Kidney tubule cell (primary cell): ENCODE measurements around the gene ZNF280D.

Experiments used
- DNase-seq: peaks from one replicate; pipeline ENCODE4 v3.0.0-alpha.2; 2018; ENCODE audit warnings: low spot score

The ZNF280D gene

DNA sequence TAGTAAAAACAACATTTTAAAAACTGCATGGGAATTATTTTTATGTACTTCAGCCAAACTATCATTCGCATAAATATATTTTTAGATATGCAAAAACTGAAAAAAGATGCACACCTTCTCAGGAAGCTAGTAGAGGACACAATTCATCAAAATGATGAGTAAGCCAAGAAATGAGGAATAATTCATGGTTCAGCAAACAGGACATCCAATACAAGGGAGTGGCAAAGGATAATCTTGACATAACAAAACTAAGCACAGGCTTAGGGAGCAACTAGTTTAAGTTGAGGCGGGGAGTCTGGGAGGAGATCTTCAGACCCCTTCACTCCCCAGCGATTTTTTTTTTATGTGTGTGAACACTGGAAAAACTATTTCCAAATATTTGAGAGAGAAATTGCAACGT lies 93.7 kb downstream of the ZNF280D start:
- DNase-seq: peak; percentile 8

DNA sequence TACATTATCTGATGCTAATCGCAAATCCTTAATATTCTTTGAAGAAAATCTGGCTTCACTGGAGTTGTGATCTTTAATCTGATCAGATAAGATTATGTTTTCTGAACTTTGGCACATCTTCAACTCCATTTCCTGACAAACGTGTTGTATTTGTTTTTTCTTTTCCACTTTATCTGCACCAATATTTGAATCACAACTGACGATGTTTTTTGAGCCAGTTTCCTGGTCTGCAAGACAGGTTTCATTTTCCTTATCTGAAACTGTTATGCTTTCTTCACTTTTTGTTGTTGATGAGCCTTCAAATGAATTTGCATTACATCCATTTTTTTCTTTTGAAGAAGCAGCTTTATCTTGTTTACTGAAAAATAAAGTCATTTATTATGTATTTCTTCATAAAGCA lies 101.5 kb downstream of the ZNF280D start:
- no peak for DNase-seq

GRCh38 chr15:56628893-56629532 lies 104.3 kb downstream of the ZNF280D start:
- DNase-seq: no peak

DNA sequence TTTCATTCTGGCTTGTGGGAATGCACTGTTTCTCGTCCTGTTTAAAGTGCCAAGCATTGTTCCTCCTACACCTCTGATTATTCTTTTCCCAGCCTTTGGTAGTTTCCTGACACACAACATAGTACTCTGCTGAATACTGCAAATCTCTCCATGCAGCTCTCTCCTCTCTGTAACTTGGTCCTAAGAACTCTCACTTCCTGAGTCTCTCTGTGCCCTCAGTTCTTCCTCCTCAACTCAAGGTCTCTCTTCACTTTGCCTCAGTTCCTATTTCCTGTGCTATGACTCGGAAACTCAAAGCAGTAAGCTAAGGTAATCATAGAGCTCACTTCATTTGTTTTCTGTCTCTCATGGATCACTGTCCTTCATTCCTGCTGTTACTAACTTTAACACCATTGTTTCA lies 113.4 kb downstream of the ZNF280D start:
- DNase-seq: no peak

GRCh38 chr15:56617628-56618027 lies 115.7 kb downstream of the ZNF280D start:
- DNase-seq: no peak

DNA sequence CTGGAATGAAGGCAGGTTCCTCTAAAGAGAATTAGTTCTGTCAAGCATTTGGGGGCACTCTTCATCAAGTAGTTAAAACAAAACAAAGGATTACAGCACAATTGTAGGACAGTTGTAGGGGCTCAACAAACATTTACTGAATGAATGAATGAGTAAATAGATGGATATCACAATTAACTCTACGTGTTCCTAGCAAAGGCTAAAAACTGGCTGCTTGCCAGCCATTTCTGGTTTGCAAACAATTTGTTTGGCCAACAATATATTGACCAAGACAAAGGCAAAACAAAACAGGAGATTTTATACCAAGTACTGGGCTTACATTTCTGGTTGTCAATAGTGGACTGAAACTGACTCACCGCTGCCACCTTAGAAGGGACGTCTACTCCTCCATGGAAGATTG lies 116.8 kb downstream of the ZNF280D start:
- DNase-seq: no peak

DNA sequence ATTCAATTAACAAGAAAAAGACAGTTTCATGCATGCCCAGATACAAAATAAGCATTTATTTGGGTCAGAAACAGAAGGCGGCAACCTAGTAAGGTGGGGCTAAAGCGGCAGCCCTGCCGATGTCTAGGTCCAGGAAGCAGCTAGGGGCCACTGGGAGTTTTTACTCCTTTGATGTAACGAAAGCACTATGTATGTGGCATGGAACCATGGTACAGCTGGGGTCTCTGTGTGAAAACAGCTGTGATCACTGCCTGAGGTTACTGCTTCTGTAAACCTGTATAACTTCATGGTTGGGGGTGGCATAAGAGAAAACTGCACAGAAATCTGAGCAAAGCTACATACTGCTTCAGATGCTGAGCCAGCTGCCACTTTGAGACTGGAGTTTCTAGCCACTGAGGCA lies 119.5 kb downstream of the ZNF280D start:
- no peak for DNase-seq

DNA sequence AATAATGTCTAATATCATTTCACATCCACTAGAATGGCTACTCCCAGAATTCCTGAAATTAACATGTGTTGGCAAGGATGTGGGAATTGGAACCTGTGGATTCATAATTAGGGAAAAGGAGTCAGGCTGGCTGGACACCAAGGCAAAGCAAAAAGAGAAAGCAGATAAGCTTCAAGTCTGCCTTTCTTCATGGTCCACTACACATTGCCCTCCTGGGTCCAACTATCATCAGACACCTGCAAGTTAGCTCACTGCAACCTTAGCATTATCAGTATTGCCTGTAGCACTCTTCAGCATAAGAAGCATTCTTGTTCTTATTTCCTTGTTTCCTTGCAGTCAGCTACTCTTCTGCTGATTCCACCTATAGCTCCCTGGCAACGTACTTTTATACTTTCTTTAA lies 124.3 kb downstream of the ZNF280D start:
- DNase-seq: no peak

- no peak for DNase-seq
Observed at GRCh38 chr15:56608140-56608778, 125.0 kb downstream of the ZNF280D start.

DNA sequence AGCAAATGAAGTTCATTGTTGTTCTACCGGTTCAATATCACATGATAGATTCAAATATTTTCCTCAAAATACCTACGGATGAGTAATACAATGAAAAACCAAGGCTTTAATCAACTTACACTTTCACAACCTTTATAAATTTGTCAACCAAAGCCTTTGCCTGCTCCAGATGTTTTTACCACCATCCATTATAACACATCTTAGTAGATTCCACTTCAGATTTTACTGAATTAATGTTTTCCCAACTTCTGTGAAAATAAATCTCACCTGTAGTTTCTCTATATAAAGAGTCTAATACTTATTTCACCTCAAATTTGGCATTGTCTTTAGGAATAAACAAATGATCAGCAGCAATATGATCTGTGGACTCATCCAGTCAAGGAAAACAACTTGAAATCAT lies 131.1 kb downstream of the ZNF280D start:
- DNase-seq: no peak

DNA sequence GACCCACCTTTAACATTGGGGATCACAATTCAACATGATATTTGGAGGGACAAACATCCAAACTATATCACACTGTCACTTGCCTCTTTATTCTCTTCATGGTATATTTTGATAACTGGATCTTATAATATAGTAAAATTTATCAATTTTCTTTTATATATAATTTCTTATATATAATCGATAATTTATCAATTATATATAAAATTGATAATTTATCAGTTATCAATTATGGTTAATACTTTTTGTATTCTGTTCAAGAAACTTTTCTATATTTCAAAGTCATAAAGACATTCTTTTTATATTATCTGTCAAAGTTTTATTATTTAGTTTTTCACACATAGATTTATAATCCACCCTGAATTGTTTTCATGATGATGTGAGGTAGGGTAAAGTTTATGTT lies 132.9 kb downstream of the ZNF280D start:
- no peak for DNase-seq

DNA sequence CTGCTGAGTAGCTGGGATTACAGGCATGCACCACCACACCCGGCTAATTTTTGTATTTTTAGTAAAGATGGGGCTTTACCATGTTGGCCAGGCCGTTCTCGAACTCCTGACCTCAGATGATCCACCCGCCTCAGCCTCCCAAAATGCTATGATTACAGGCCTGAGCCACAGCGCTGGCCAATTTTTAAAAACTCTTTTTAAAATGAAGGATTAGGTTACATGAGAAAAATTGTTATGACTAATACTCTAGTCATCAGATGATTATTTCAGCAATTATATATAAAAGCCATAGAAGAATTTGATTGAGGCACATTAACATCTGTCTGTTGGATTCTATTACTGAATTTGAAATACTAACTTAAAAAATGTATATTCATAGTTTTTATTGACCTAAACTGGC lies 134.3 kb downstream of the ZNF280D start:
- DNase-seq: no peak

- DNase-seq: peak; percentile 33
Observed at GRCh38 chr15:56587686-56588085, 145.6 kb downstream of the ZNF280D start.

DNA sequence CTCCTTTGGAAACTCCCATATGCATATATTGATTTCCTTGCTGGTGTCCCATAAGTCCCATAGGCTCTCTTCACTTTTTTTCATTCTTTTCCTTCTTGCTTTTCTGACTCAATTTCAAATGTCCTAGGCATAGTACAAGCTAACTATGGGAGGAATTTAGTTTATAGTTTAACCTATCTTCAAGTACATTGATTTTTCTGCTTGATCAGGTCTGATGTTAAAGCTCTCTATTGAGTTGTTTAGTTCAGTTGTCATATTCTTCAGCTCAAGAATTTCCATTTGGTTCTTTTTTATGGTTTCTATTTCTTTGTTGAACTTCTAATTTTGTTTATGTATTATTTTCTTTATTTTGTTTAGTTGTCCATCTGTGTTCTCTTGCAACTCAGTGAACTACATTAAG lies 147.1 kb downstream of the ZNF280D start:
- no peak for DNase-seq

- no peak for DNase-seq
Observed at GRCh38 chr15:56582785-56583184, 150.5 kb downstream of the ZNF280D start.
